Right atrium auricular region (tissue), 2 donors: Measurements from ENCODE around the gene POU6F2. TPM values are rescaled to one million over a fixed set of nuclear protein-coding genes. Genes with fewer than 3 reads are reported as not detected.
A peak's percentile ranks its signal among the peaks of the same experiment; 100 is the strongest.

ENCODE experiments used
- DNase-seq: peaks from one replicate; pipeline ENCODE4 v3.0.0-alpha.2; 2019; ENCODE audit warnings: low spot score
- H3K27ac ChIP-seq, 2 donors: fragments of 200-600 bp; sonication (generic); 1 replicate in 1 of 2; 2 replicates in 1 of 2; pipeline ENCODE4 v1.5.1; 2016 to 2019
- H3K27me3 ChIP-seq, 2 donors: fragments of 200-600 bp; sonication (generic); one replicate each; pipeline versions ENCODE4 v1.5.1 to v1.6.0; 2017 to 2019
- H3K36me3 ChIP-seq: fragments of 200-600 bp; sonication (generic); one replicate; pipeline ENCODE4 v1.5.1; 2016
- H3K4me1 ChIP-seq, 2 donors: fragments of 200-600 bp; sonication (generic); one replicate each; pipeline versions ENCODE4 v1.5.1 to v1.6.0; 2017 to 2019
- H3K4me3 ChIP-seq, 2 donors: fragments of 200-600 bp; sonication (generic); 1 replicate in 1 of 2; 2 replicates in 1 of 2; pipeline ENCODE4 v1.5.1; 2017 to 2019; ENCODE audit warnings: mild to moderate bottlenecking in 1 of 2, moderate library complexity in 1 of 2
- H3K9me3 ChIP-seq, 2 donors: fragments of 200-600 bp; sonication (generic); one replicate each; pipeline ENCODE4 v1.5.1; 2019
- total RNA-seq, 2 donors: library from RNA; depleted of rRNA; stranded (reverse); fragments of >200 nt; gene quantifications; one replicate each; pipeline ENCODE4 v1.1.0, GENCODE V29; 2016
- TF ChIP-seq, protein P1 (sequence below), 2 donors: fragments of 200-600 bp; sonication (generic); IDR thresholded peaks; one replicate each; pipeline ENCODE4 v1.5.1; 2019; ENCODE audit warnings: antibody characterized with exemption in 2 of 2

Gene POU6F2
- total RNA-seq, 2 donors from 2014 or later: 0.85 to 1.5 TPM

- no peak for DNase-seq
- TF ChIP-seq, protein P1, sequence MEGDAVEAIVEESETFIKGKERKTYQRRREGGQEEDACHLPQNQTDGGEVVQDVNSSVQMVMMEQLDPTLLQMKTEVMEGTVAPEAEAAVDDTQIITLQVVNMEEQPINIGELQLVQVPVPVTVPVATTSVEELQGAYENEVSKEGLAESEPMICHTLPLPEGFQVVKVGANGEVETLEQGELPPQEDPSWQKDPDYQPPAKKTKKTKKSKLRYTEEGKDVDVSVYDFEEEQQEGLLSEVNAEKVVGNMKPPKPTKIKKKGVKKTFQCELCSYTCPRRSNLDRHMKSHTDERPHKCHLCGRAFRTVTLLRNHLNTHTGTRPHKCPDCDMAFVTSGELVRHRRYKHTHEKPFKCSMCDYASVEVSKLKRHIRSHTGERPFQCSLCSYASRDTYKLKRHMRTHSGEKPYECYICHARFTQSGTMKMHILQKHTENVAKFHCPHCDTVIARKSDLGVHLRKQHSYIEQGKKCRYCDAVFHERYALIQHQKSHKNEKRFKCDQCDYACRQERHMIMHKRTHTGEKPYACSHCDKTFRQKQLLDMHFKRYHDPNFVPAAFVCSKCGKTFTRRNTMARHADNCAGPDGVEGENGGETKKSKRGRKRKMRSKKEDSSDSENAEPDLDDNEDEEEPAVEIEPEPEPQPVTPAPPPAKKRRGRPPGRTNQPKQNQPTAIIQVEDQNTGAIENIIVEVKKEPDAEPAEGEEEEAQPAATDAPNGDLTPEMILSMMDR (IDR thresholded peaks at IDR 0.05): no peak
- Histone ChIP-seq H3K4me1 (no peaks in the 10 kb centered on the region), H3K9me3 (no peaks in the 10 kb centered on the region), H3K36me3 (no peaks in the 10 kb centered on the region), H3K27me3 (no peaks in the 10 kb centered on the region), H3K27ac (no peak overlapping the region), H3K4me3 (no peak overlapping the region)
Observed at GRCh38 chr7:39073432-39073831, 95.7 kb downstream of the POU6F2 start.

DNA sequence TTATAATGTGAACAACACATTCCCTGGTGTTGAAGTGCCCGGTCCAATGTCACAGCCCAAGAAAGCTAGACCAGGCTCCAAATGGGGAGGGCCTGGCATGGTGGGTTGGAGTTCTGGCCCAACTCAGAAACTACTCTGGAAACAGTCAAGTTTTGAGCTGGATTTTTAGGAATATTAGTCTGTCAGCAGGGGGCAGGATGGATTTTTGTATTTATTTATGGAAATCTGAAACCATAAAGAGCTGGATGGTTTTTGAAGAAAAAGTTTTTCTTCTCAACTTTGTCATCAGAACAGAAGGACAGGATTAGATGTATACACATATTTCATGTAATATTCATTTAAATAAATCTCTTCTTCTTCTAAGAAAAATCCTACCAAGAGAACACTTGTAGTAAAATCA lies 97.5 kb downstream of the POU6F2 start:
- Histone ChIP-seq H3K9me3 (no peaks in the 10 kb centered on the region), H3K27ac (no peak overlapping the region), H3K36me3 (no peaks in the 10 kb centered on the region), H3K27me3 (no peaks in the 10 kb centered on the region), H3K4me3 (no peak overlapping the region), H3K4me1 (no peaks in the 10 kb centered on the region)
- no peak for DNase-seq
- TF ChIP-seq, protein P1 (IDR thresholded peaks at IDR 0.05): peak in 1 of 2 donors; percentile 20

DNA sequence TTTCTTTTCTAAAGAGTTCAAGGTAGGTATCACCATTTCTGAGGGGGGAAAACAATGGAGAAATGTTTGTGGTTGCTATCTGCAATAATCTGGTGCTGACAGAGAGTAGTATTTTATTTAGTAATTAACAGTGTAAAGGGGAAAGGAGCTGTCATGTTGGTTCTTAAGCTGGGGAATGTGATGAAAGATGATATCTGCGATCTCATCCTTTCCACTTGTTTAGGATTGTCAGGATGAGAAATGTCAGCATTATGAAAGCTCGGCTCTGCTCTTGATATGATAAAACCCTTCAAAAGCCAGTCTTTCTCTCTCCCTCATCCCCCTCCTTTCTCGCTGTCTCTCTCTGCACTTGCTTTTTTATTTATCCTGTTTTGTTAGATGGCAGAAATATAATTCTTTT lies 106.1 kb downstream of the POU6F2 start:
- H3K27me3 ChIP-seq: no peaks in the 10 kb centered on the region

DNA sequence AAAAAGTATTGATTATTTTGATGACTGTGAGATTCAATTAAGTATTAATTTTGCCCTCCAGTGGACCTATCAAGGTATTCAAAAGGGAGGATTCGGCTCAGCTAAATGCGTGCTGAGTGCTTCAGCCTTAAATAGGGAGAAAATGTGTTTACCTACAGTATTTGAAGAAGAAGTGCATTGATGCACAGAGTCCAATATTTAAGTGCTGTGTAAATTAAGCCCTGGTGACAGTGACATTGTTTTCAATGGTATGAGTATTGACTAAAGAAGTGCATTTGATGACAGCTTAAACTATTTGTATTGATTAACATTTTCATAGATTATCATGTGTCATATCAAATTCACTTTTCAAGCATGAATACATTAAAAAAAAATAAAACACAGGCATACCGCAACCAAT lies 106.6 kb downstream of the POU6F2 start:
- TF ChIP-seq, protein P1 (IDR thresholded peaks at IDR 0.05): no peak
- Histone ChIP-seq H3K27me3 (no peaks in the 10 kb centered on the region), H3K9me3 (no peaks in the 10 kb centered on the region), H3K4me3 (no peak overlapping the region), H3K27ac (no peak overlapping the region), H3K36me3 (no peaks in the 10 kb centered on the region), H3K4me1 (no peaks in the 10 kb centered on the region)
- DNase-seq: no peak

More for the DNA sequence above, 106.1 kb downstream of the POU6F2 start:
- no peaks in the 10 kb centered on the region for H3K4me1 ChIP-seq
- DNase-seq: no peak
- H3K4me3 ChIP-seq: no peak overlapping the region
- H3K36me3 ChIP-seq: no peaks in the 10 kb centered on the region
- TF ChIP-seq, protein P1 (IDR thresholded peaks at IDR 0.05): no peak
- H3K9me3 ChIP-seq: no peaks in the 10 kb centered on the region
- no peak overlapping the region for H3K27ac ChIP-seq

GRCh38 chr7:39085189-39085588 lies 107.5 kb downstream of the POU6F2 start:
- H3K27me3 ChIP-seq: no peaks in the 10 kb centered on the region
- peak overlapping the region; percentile 29 to 42 for H3K4me3 ChIP-seq

More at GRCh38 chr7:39085189-39085588, 107.5 kb downstream of the POU6F2 start:
- no peak for DNase-seq
- Histone ChIP-seq H3K27ac (peak overlapping the region; percentile 64 to 71), H3K36me3 (no peaks in the 10 kb centered on the region), H3K9me3 (no peaks in the 10 kb centered on the region), H3K4me1 (no peaks in the 10 kb centered on the region)
- TF ChIP-seq, protein P1 (IDR thresholded peaks at IDR 0.05): no peak
